LNCaP clone FGC (cell line): ENCODE data around the gene RASSF7.

Experiments
- DNase-seq: peaks from one replicate; pipeline ENCODE4 v3.0.0-alpha.2; 2011; ENCODE audit warnings: low read depth
- H3K4me3 ChIP-seq: 2 replicates; pipeline ENCODE4 v1.5.1; 2011; ENCODE audit warnings: mild to moderate bottlenecking, low read depth, low read length, control low read depth
- CTCF ChIP-seq: IDR thresholded peaks from 2 replicates; pipeline ENCODE4 v1.5.1; 2012; ENCODE audit warnings: mild to moderate bottlenecking; ENCODE audit not compliant: control insufficient read depth, insufficient read depth; ENCODE audit errors: extremely low read depth

The RASSF7 gene

DNA sequence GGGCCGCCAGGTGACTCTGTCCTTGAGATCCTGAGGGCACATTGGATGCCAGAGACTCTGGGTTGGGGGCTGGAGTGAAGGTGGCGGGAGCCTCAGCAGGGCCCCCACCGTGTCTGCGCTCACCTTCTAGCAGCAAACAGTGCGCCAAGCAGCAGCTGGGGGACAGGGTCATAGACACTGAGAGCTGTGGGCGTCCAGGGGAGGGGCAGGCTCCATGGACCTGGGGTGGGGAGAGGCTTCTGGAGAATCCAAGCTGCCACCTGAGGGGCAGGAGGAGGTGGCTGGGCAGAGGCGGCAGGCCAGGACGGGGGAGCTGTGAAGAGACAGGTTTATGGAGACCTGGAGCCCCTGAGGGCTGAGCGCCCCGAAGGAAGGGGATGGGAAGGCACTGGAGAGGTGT, 23.5 kb downstream of the RASSF7 start:
- no peak for TF ChIP-seq CTCF
- H3K4me3 ChIP-seq: no peak overlapping the region
- no peak for DNase-seq

DNA sequence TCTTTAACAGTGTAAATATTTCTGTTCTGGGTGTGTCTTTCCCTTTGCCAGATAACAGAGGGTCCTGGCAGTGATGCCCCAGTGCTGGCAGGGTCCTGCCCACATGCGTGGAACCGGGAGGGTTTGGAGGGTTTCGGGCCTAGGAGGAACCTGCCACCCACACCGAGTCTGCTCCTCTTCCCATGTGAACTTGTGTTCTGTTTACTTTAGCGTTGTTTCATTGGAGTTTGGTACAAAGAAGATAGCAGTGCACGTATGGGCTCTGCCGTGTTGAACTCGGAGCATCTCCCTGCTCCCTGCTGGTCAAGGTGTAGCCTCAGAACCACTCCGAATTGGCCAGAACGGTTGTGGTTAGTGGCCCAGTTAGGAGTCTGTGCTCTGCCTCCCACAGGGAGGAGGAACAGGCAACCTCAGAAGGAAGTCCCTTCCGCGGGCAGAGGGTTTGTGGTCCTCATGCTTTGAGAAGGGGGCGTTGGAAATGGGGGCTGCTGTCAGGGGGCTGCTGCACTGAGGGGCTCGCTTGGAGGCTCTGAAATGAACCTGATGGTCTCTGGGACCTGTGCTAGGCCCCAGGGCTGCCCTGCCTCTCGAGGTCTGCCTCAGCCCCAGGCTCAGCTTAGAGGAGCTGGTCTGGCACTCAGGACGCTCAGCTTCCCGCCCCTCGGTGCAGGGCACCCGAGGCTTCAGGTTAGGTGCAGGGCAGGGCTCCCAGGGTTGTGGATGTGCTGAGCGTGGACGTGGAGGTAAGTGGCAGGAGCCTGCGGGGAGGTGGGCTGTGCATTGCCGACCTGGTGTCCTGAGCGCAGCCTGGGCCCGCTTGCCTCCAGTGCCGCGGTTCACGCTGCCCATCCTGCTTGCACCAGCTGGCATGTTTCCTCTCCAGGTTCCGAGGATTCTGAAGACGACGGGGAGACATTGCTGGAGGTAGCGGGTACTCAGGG, 25.9 kb downstream of the RASSF7 start:
- no peak for TF ChIP-seq CTCF
- DNase-seq: no peak
- H3K4me3 ChIP-seq: no peak overlapping the region

DNA sequence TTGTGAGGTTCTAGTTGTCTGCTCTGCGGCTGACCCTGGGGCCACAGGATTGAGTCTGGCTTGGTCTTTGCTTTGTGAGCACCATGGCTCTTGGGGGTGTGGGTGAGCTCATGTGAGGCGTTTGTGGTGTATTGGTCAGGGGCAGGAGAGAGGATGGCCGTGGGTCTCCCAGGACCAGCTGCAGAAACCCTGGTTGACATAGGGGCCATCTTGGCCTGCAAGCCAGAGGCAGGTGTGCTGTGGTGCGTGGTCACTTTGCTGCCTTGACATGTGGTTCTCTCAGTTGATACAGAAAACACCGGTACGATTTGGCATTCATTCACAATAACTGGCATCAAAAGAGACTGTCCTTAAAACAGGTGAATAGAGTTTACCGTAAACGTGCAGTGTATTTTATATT, 26.8 kb downstream of the RASSF7 start:
- no peak overlapping the region for H3K4me3 ChIP-seq
- no peak for DNase-seq
- TF ChIP-seq CTCF: no peak

- no peak for DNase-seq
- H3K4me3 ChIP-seq: no peak overlapping the region
- no peak for TF ChIP-seq CTCF
Observed at GRCh38 chr11:587978-588380, 27.2 kb downstream of the RASSF7 start.

GRCh38 chr11:589798-590197, 29.0 kb downstream of the RASSF7 start:
- TF ChIP-seq CTCF: no peak
- no peak for DNase-seq
- H3K4me3 ChIP-seq: no peak overlapping the region

GRCh38 chr11:590997-591396, 30.2 kb downstream of the RASSF7 start:
- no peak overlapping the region for H3K4me3 ChIP-seq
- TF ChIP-seq CTCF: no peak
- DNase-seq: no peak

GRCh38 chr11:592501-592900, 31.7 kb downstream of the RASSF7 start:
- no peak overlapping the region for H3K4me3 ChIP-seq
- no peak for TF ChIP-seq CTCF
- no peak for DNase-seq
